Naive thymus-derived CD8-positive, alpha-beta T cell (primary cell): ENCODE measurements around the gene GARIN1A. TPM values are rescaled to one million over a fixed set of nuclear protein-coding genes. Genes with fewer than 3 reads are reported as not detected.
A peak's percentile ranks its signal among the peaks of the same experiment; 100 is the strongest.
"Not testable (repeated sequence)": the region's sequence is repeated elsewhere in the genome, so short reads cannot be mapped to it uniquely, and the experiment has no call there.

ENCODE experiments used
- ATAC-seq, 2 donors: fragments of 150-1000 bp; cut with Tn5 transposase in 1 of 2; sonication (Bioruptor Pico), chemical (Tn5 transposase) in 1 of 2; 1 replicate in 1 of 2; 2 replicates in 1 of 2; pipeline ENCODE4 v1.10.0; 2021; ENCODE audit warnings: mild to moderate bottlenecking in 2 of 2, moderate library complexity in 2 of 2
- POLR2A ChIA-PET: fragments of 350-600 bp; sonication (Branson Sonifier 250); formaldehyde crosslinking; loops from one replicate; lab custom pipeline; 2021; ENCODE audit warnings: antibody characterized with exemption; lab: Charles Lee
- DNase-seq, 10 donors: peaks; one replicate each; pipeline versions ENCODE4 v3.0.0 to v3.0.0-alpha.2; 2020 to 2022
- H3K27ac Mint-ChIP-seq, 10 donors: one replicate each; pipeline ENCODE4 v1.8.0; 2020 to 2022; ENCODE audit warnings: mild to moderate bottlenecking in 10 of 10, mixed read lengths in 10 of 10, moderate library complexity in 4 of 10, inconsistent platforms in 1 of 10
- H3K27me3 Mint-ChIP-seq, 5 donors: one replicate each; pipeline ENCODE4 v1.8.0; 2021 to 2022; ENCODE audit warnings: mixed read lengths in 5 of 5
- H3K36me3 Mint-ChIP-seq, 3 donors: one replicate each; pipeline ENCODE4 v1.8.0; 2020 to 2022; ENCODE audit warnings: mixed read lengths in 3 of 3, mild to moderate bottlenecking in 2 of 3, inconsistent platforms in 1 of 3
- H3K4me1 Mint-ChIP-seq, 4 donors: one replicate each; pipeline ENCODE4 v1.8.0; 2021 to 2022; ENCODE audit warnings: mixed read lengths in 4 of 4
- H3K4me3 Mint-ChIP-seq, 10 donors: one replicate each; pipeline ENCODE4 v1.8.0; 2020 to 2022; ENCODE audit warnings: mild to moderate bottlenecking in 10 of 10, mixed read lengths in 10 of 10, moderate library complexity in 6 of 10, inconsistent platforms in 1 of 10
- H3K9me3 Mint-ChIP-seq, 9 donors: one replicate each; pipeline ENCODE4 v1.8.0; 2020 to 2022; ENCODE audit warnings: mixed read lengths in 9 of 9, mild to moderate bottlenecking in 3 of 9, inconsistent platforms in 1 of 9, moderate library complexity in 1 of 9
- polyA plus RNA-seq, 3 donors: library from polyadenylated mRNA; unstranded; fragments of 300-500 nt; fragmentation: Illumina TruSeq; gene quantifications; one replicate each; pipeline ENCODE4 v1.2.3, GENCODE V29; 2021
- total RNA-seq, 8 experiments: library from RNA in 2 of 8; stranded (reverse) in 2 of 8; gene quantifications; one replicate each; pipeline ENCODE4 v1.2.3 and lab custom pipeline; 2021 to 2026

GARIN1A gene
- total and polyA plus RNA-seq, 5 experiments from 2014 or later, result 0.02 to 3.6 (median 1.5) TPM; not detected in 1

- Mint-ChIP-seq H3K9me3 (peaks cover 0 to 35% (median 10%) of the 10 kb centered on the region in 9 donors), H3K4me1 (no peaks in the 10 kb centered on the region), H3K4me3 (no peak overlapping the region), H3K27ac (no peak overlapping the region), H3K36me3 (peaks cover 7 to 12% (median 9%) of the 10 kb centered on the region in 3 donors), H3K27me3 (no peaks in the 10 kb centered on the region)
- POLR2A ChIA-PET, result interaction anchor here (0.6 kb wide), 1 partner anchor 235 kb away, joined by 3 read pairs; no protein-coding TSS in a partner anchor
- no peak for DNase-seq
- ATAC-seq, result no peak
Measured at GRCh38 chr7:128661446-128661845, 10.6 kb upstream of the GARIN1A start.

- H3K27ac Mint-ChIP-seq, result no peak overlapping the region
- ATAC-seq (no peak), DNase-seq (no peak)
- POLR2A ChIA-PET, result interaction anchor here (0.6 kb wide), 1 partner anchor 234 kb away, joined by 3 read pairs; no protein-coding TSS in a partner anchor
- no peaks in the 10 kb centered on the region for H3K27me3 Mint-ChIP-seq
- peaks cover 7 to 12% (median 9%) of the 10 kb centered on the region in 3 donors for H3K36me3 Mint-ChIP-seq
- no peaks in the 10 kb centered on the region for H3K4me1 Mint-ChIP-seq
- H3K4me3 Mint-ChIP-seq, result no peak overlapping the region
- H3K9me3 Mint-ChIP-seq, result peaks cover 0 to 35% (median 10%) of the 10 kb centered on the region in 9 donors
Measured at GRCh38 chr7:128662091-128662490, 10.0 kb upstream of the GARIN1A start.

GRCh38 chr7:128663223-128663622, 8.9 kb upstream of the GARIN1A start:
- Mint-ChIP-seq H3K9me3 (peaks cover 0 to 35% (median 10%) of the 10 kb centered on the region in 9 donors), H3K27ac (peak overlapping the region in 1 of 10 donors; percentile 40), H3K36me3 (peaks cover 7 to 12% (median 9%) of the 10 kb centered on the region in 3 donors)
- ATAC-seq, DNase-seq, H3K4me1 Mint-ChIP-seq, H3K27me3 Mint-ChIP-seq, H3K4me3 Mint-ChIP-seq, POLR2A ChIA-PET: not testable (repeated sequence)

- no peaks in the 10 kb centered on the region for H3K4me1 Mint-ChIP-seq
- DNase-seq (no peak), ATAC-seq (no peak)
- H3K9me3 Mint-ChIP-seq, result peaks cover 0 to 33% (median 10%) of the 10 kb centered on the region in 9 donors
- H3K36me3 Mint-ChIP-seq, result peaks cover 7 to 12% (median 9%) of the 10 kb centered on the region in 3 donors
- H3K27me3 Mint-ChIP-seq, result no peaks in the 10 kb centered on the region
- H3K4me3 Mint-ChIP-seq, result no peak overlapping the region
- H3K27ac Mint-ChIP-seq, result peak overlapping the region in 1 of 10 donors; percentile 65
- POLR2A ChIA-PET, result no interaction called here
Measured at GRCh38 chr7:128665057-128665456, 7.0 kb upstream of the GARIN1A start.

GRCh38 chr7:128666200-128666599, 5.9 kb upstream of the GARIN1A start:
- no peaks in the 10 kb centered on the region for H3K4me1 Mint-ChIP-seq
- H3K9me3 Mint-ChIP-seq, result peaks cover 0 to 23% (median 9%) of the 10 kb centered on the region in 9 donors
- peaks cover 7 to 12% (median 7%) of the 10 kb centered on the region in 3 donors for H3K36me3 Mint-ChIP-seq
- no peak overlapping the region for H3K27ac Mint-ChIP-seq
- ATAC-seq, result no peak
- POLR2A ChIA-PET, result interaction anchor here (0.7 kb wide), 2 partner anchors 125 to 329 kb away, joined by 3 read pairs; no protein-coding TSS in a partner anchor
- no peak for DNase-seq
- H3K4me3 Mint-ChIP-seq, result no peak overlapping the region
- H3K27me3 Mint-ChIP-seq, result no peaks in the 10 kb centered on the region

GRCh38 chr7:128672927-128673517, 930 bp downstream of the GARIN1A start:
- H3K27me3 Mint-ChIP-seq, result peaks cover 0 to 11% (median 6%) of the 10 kb centered on the region in 5 donors
- H3K27ac Mint-ChIP-seq, result peak overlapping the region in 2 of 10 donors; percentile 30 to 63
- ATAC-seq (peak; percentile 56 to 70), DNase-seq (peak in 3 of 10 donors; percentile 7 to 16 (median 16))
- POLR2A ChIA-PET, result no interaction called here
- H3K9me3 Mint-ChIP-seq, result no peaks in the 10 kb centered on the region
- H3K4me1 Mint-ChIP-seq, result peaks cover 0 to 11% (median 8%) of the 10 kb centered on the region in 4 donors
- peak overlapping the region in 1 of 10 donors; percentile 9 for H3K4me3 Mint-ChIP-seq
- no peaks in the 10 kb centered on the region for H3K36me3 Mint-ChIP-seq

GRCh38 chr7:128673571-128673970, 1.5 kb downstream of the GARIN1A start:
- peak overlapping the region in 1 of 10 donors; percentile 9 for H3K4me3 Mint-ChIP-seq
- ATAC-seq (no peak), DNase-seq (no peak)
- no peaks in the 10 kb centered on the region for H3K36me3 Mint-ChIP-seq
- POLR2A ChIA-PET, result no interaction called here
- H3K9me3 Mint-ChIP-seq, result no peaks in the 10 kb centered on the region
- peaks cover 0 to 11% (median 6%) of the 10 kb centered on the region in 5 donors for H3K27me3 Mint-ChIP-seq
- peak overlapping the region in 1 of 10 donors; percentile 35 for H3K27ac Mint-ChIP-seq
- peaks cover 0 to 11% (median 8%) of the 10 kb centered on the region in 4 donors for H3K4me1 Mint-ChIP-seq

GRCh38 chr7:128676665-128677064, 4.6 kb downstream of the GARIN1A start:
- no peaks in the 10 kb centered on the region for H3K9me3 Mint-ChIP-seq
- peaks cover 0 to 14% (median 11%) of the 10 kb centered on the region in 5 donors for H3K27me3 Mint-ChIP-seq
- DNase-seq (no peak), ATAC-seq (no peak)
- H3K4me1 Mint-ChIP-seq, result peaks cover 0 to 11% (median 8%) of the 10 kb centered on the region in 4 donors
- H3K36me3 Mint-ChIP-seq, result peaks cover 0 to 7% (median 0%) of the 10 kb centered on the region in 3 donors
- H3K27ac Mint-ChIP-seq, result peak overlapping the region in 1 of 10 donors; percentile 37
- POLR2A ChIA-PET, result no interaction called here
- H3K4me3 Mint-ChIP-seq, result no peak overlapping the region

- DNase-seq, result no peak
- POLR2A ChIA-PET, result no interaction called here
- Mint-ChIP-seq H3K4me3 (no peak overlapping the region), H3K4me1 (peaks cover 0 to 4% (median 0%) of the 10 kb centered on the region in 4 donors), H3K36me3 (peaks cover 0 to 7% (median 6%) of the 10 kb centered on the region in 3 donors), H3K9me3 (no peaks in the 10 kb centered on the region), H3K27ac (no peak overlapping the region), H3K27me3 (peaks cover 3 to 17% (median 4%) of the 10 kb centered on the region in 5 donors)
- no peak for ATAC-seq
Measured at GRCh38 chr7:128679920-128680319, 7.8 kb downstream of the GARIN1A start.

GRCh38 chr7:128681794-128682537, 9.9 kb downstream of the GARIN1A start:
- Mint-ChIP-seq H3K27me3 (peaks cover 0 to 10% (median 3%) of the 10 kb centered on the region in 5 donors), H3K9me3 (no peaks in the 10 kb centered on the region), H3K27ac (peak overlapping the region in 2 of 10 donors; percentile 18 to 49), H3K4me3 (no peak overlapping the region), H3K4me1 (peaks cover 0 to 4% (median 0%) of the 10 kb centered on the region in 4 donors), H3K36me3 (peaks cover 0 to 7% (median 6%) of the 10 kb centered on the region in 3 donors)
- POLR2A ChIA-PET, result interaction anchor here (0.5 kb wide), 1 partner anchor 196 kb away, joined by 3 read pairs; no protein-coding TSS in a partner anchor
- DNase-seq (no peak), ATAC-seq (no peak)

- H3K27me3 Mint-ChIP-seq, H3K4me3 Mint-ChIP-seq, DNase-seq, H3K27ac Mint-ChIP-seq, H3K36me3 Mint-ChIP-seq, H3K9me3 Mint-ChIP-seq, POLR2A ChIA-PET, ATAC-seq, H3K4me1 Mint-ChIP-seq: not testable (repeated sequence)
Measured at GRCh38 chr7:128683270-128683669, 11.2 kb downstream of the GARIN1A start.

GRCh38 chr7:128683738-128684137, 11.6 kb downstream of the GARIN1A start:
- H3K27me3 Mint-ChIP-seq, H3K27ac Mint-ChIP-seq, H3K36me3 Mint-ChIP-seq, ATAC-seq, DNase-seq, H3K9me3 Mint-ChIP-seq, H3K4me1 Mint-ChIP-seq, H3K4me3 Mint-ChIP-seq, POLR2A ChIA-PET: not testable (repeated sequence)
